Karpas-422 (cell line): Measurements from ENCODE around the gene SNRNP70. TPM values are rescaled to one million over a fixed set of nuclear protein-coding genes. Genes with fewer than 3 reads are reported as not detected.

Source experiments
- DNase-seq: peaks from one replicate; pipeline ENCODE4 v3.0.0-alpha.2; 2015
- H2AFZ ChIP-seq: fragments of 200-600 bp; sonication (generic); 2 replicates; pipeline ENCODE4 v1.6.1; 2014; ENCODE audit warnings: antibody characterized with exemption, low read length, mixed read lengths
- H3K27ac ChIP-seq: fragments of 200-600 bp; sonication (generic); 2 replicates; pipeline ENCODE4 v1.5.1; 2014; ENCODE audit warnings: mild to moderate bottlenecking, low read length, moderate library complexity
- H3K27me3 ChIP-seq: fragments of 200-600 bp; sonication (generic); 2 replicates; pipeline ENCODE4 v1.6.1; 2014; ENCODE audit warnings: low read length, mixed read lengths
- H3K36me3 ChIP-seq: fragments of 200-600 bp; sonication (generic); 2 replicates; pipeline ENCODE4 v1.6.1; 2014; ENCODE audit warnings: low read length, mixed read lengths; ENCODE audit not compliant: insufficient read depth
- H3K4me1 ChIP-seq: fragments of 200-600 bp; sonication (generic); 2 replicates; pipeline ENCODE4 v1.6.1; 2014; ENCODE audit warnings: mild to moderate bottlenecking, low read length, mixed read lengths
- H3K4me2 ChIP-seq: fragments of 200-600 bp; sonication (generic); 2 replicates; pipeline ENCODE4 v1.6.1; 2014; ENCODE audit warnings: low read length, low read depth, mild to moderate bottlenecking; ENCODE audit not compliant: poor library complexity, severe bottlenecking
- H3K4me3 ChIP-seq: fragments of 200-600 bp; sonication (generic); 2 replicates; pipeline ENCODE4 v1.5.1; 2014; ENCODE audit warnings: mild to moderate bottlenecking, antibody characterized with exemption, low read length, mixed read lengths
- H3K79me2 ChIP-seq: fragments of 200-600 bp; sonication (generic); 2 replicates; pipeline ENCODE4 v1.6.1; 2014; ENCODE audit warnings: mild to moderate bottlenecking, low read length, mixed read lengths
- H3K9ac ChIP-seq: fragments of 200-600 bp; sonication (generic); 2 replicates; pipeline ENCODE4 v1.6.0; 2014; ENCODE audit warnings: low read length
- H3K9me2 ChIP-seq: fragments of 200-600 bp; sonication (generic), shearing (Covaris generic); replicated peaks from 2 replicates; pipeline ENCODE4 v1.6.0; 2014; ENCODE audit warnings: mild to moderate bottlenecking, low read length, moderate library complexity; ENCODE audit not compliant: insufficient read depth
- H3K9me3 ChIP-seq: fragments of 300-700, 200-600 bp; sonication (generic); 2 replicates; pipeline ENCODE4 v1.6.1; 2014; ENCODE audit warnings: low read length, mixed read lengths
- H4K20me1 ChIP-seq: fragments of 200-600 bp; sonication (generic); 2 replicates; pipeline ENCODE4 v1.6.1; 2014; ENCODE audit warnings: mild to moderate bottlenecking, antibody characterized with exemption, low read length, low read depth; ENCODE audit not compliant: insufficient read depth
- total RNA-seq: library from RNA; depleted of rRNA; stranded (reverse); fragments of >200 nt; shearing (Covaris generic); gene quantifications from 2 replicates; pipeline ENCODE4 v1.2.3, GENCODE V29; 2014; ENCODE audit warnings: low replicate concordance

SNRNP70 gene
- total RNA-seq, 1 experiment from 2014 or later: 420 TPM

DNA sequence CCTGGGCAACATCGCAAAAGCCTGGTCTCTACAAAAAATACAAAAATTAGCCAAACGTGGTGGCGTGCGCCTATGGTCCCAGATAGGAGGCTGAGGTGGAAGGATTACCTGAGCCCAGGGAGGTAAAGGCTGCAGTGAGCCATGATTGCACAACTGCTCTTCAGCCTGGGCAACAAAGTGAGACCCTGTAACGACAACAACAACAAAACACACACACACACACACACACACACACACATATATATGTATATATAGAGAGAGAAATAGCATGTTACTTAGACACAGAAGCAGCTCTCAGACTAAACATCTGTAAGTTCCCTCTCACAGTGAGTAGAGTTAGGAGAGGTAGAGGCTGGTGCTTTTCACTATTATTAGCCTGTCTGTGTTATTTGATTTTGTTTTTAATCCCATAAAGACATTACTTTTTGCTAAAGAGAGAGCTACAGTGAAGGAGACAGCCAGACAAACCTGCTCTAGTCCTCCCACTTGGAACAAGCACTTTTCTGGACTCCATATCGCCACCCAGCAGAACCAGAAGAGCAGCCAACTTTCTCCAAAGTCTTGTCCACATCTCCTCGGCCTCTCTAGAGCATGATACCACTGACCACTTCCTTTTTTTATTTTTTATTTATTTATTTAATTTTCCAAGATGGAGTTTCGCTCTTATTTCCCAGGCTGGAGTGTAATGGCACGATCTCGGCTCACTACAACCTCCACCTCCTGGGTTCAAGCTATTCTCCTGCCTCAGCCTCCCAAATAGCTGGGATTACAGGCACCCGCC is 26.2 kb downstream of the SNRNP70 start:
- no peaks in the 10 kb centered on the region for H3K9me3 ChIP-seq
- no peaks in the 10 kb centered on the region for H3K27me3 ChIP-seq
- no peak overlapping the region for H3K9ac ChIP-seq
- H3K36me3 ChIP-seq: peaks cover 27% of the 10 kb centered on the region
- no peak overlapping the region for H3K4me2 ChIP-seq
- peaks cover 34% of the 10 kb centered on the region for H4K20me1 ChIP-seq
- H3K4me3 ChIP-seq: no peak overlapping the region
- H3K9me2 ChIP-seq: no peaks in the 10 kb centered on the region
- H3K79me2 ChIP-seq: no peaks in the 10 kb centered on the region
- no peak overlapping the region for H2AFZ ChIP-seq
- no peak overlapping the region for H3K27ac ChIP-seq
- H3K4me1 ChIP-seq: peaks cover 19% of the 10 kb centered on the region
- DNase-seq: no peak

DNA sequence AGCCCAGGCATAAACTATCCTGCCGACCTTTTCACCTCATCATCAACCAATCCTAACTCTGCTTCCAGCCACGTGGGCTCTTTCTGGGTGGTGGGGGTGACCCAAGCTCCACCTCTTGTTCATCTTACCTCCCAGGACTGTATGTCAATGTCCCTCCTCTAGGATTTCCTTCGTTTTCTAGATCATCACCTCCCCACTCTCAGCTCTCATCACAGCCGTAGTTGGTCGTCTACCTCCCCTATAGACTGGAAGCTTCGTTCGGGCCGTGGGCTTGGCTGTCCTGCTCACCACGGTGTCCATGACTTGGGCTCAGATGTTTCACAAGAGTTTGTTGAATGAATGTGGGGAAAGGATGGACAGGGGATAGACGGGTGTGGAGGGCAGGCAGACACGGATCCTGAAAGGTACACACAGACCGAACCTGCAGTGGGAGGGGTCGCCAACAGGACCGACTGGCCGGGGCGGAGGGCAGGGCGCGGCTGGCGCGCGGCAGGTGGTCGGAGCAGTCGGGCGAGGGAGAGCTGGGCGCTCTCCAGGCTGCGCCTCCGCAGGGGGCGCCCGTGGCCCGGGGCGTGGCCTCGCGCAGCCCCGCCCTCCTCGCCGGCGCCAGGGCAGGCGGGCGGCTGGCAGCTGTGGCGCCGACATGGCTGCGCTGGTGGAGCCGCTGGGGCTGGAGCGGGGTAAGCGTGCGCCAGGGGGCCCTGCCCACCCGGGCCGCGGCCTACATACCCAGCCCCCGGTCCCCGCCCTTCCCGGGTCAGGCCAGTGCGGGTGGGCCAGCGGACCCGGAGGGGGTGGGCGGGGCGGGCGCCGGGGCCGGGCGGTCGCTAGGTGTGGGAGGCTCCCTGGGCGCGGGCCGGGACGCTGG is 28.7 kb downstream of the SNRNP70 start, which contains the start of gene LIN7B:
Gene LIN7B (plus strand): TSS at position 609 of the 868 bp plus-strand sequence. CDS start 35 bp downstream, at position 644.
- H2AFZ ChIP-seq: peak within 1 kb of the TSS; percentile 92
- peak within 1 kb of the TSS; percentile 85 for H3K4me3 ChIP-seq
- no peak within 1 kb of the TSS for H3K27ac ChIP-seq

DNA sequence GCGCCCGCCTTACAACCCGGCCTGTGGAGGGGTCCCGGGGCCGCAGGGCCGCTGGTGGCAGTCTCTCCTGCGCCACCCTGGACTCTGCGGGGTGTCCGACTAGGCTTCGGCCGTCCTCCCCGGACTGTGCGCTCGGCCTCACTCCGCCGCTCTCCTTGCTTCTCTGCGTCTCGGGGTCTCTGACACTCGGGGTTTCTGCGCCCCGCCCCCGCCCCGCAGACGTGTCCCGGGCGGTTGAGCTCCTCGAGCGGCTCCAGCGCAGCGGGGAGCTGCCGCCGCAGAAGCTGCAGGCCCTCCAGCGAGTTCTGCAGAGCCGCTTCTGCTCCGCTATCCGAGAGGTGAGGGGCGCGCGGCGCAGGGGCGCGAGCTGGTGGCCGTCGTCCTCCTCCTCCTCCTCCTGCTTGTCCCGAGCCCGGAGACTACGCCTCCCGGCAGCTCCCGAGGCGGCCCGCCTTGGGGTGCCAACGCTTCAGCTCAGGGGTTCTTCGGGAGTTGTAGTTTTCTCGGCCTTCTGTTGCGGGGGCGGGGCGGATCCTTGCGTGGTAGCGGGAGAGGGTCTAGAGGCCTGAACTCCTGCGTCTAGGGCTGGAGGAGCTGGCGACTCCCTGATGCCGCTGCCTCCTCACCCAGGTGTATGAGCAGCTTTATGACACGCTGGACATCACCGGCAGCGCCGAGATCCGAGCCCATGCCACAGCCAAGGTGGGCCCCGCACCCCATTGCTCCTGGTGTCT is 29.5 kb downstream of the SNRNP70 start:
- Histone ChIP-seq H3K27ac (no peak overlapping the region), H3K27me3 (no peaks in the 10 kb centered on the region; the same call in 1 of the 2 replicates), H3K36me3 (no peaks in the 10 kb centered on the region), H3K9me3 (no peaks in the 10 kb centered on the region), H4K20me1 (peaks cover 1% of the 10 kb centered on the region; the same call in 1 of the 2 replicates), H3K4me1 (peaks cover 41% of the 10 kb centered on the region), H3K9ac (peak overlapping the region; percentile 77), H3K9me2 (no peaks in the 10 kb centered on the region), H3K4me3 (peak overlapping the region; percentile 85), H2AFZ (peak overlapping the region; percentile 82; the same call in 1 of the 2 replicates), H3K4me2 (peak overlapping the region; percentile 73), H3K79me2 (no peaks in the 10 kb centered on the region)
- DNase-seq: peak; percentile 64

More for the DNA sequence above, 28.7 kb downstream of the SNRNP70 start, which contains the start of gene LIN7B:
- H4K20me1 ChIP-seq: peaks cover 9% of the 10 kb centered on the region; the same call in 1 of the 2 replicates
- H3K9me3 ChIP-seq: no peaks in the 10 kb centered on the region
- H3K4me1 ChIP-seq: peaks cover 35% of the 10 kb centered on the region
- no peaks in the 10 kb centered on the region for H3K9me2 ChIP-seq
- H3K4me2 ChIP-seq: peak within 1 kb of the TSS; percentile 73
- peak; percentile 94 for DNase-seq
- H3K9ac ChIP-seq: peak within 1 kb of the TSS; percentile 77
- no peaks in the 10 kb centered on the region for H3K27me3 ChIP-seq
- H3K79me2 ChIP-seq: no peaks in the 10 kb centered on the region
- H3K36me3 ChIP-seq: peaks cover 7% of the 10 kb centered on the region; the same call in 1 of the 2 replicates

DNA sequence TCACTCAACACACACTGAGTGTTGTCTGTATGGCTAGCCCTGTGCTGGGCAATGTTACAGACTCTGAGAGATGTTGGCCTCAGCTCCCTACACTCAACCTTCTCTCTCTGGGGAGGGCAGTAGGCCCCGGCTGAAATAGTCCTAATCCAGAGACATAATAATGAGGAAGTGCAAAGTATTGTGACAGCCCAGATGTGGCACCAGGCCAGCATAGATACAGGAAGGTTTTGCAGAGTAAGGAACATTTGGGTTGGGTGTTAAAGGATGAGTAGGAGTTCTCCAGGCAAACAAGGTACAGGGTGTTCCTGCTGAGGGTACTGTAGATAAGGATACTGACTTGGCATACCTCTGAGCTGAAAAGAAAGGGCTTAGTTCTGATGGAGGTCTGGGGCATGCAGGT is 31.3 kb downstream of the SNRNP70 start:
- peak; percentile 71 for DNase-seq

DNA sequence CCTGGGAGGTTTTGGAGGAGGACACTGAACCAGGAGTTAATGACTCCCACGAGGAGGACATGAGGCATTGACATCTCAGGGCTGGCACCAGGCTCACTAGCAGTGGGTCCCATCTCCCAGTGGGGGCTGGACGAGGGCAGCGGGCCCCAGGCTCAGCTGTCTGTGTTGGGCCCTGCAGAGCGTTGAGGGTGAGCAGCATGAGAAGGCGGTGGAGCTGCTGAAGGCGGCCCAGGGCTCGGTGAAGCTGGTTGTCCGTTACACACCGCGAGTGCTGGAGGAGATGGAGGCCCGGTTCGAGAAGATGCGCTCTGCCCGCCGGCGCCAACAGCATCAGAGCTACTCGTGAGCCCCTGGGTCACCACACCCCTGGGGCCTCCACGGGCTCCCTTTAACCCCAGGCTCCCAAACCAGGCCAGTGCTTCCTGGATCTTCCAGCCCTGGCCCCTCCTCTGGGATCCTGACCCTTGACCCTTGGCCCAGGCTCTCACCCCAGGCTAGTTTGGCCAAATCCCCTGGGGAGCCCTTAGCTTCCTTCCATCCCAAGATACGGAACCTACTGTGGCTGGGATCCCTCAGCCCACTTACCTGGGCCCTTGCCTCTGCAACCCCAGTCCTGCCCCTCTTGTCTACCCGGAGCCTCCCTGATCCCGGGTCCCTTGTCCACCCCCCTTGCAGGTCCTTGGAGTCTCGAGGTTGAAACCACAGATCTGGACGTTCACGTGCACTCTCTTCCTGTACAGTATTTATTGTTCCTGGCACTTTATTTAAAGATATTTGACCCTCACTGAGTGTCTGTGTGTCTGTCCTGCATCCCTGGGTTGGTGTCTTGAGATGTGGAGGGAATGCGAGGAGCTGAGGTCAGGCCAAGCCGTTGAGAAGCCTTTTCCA is 32.7 kb downstream of the SNRNP70 start:
- peak overlapping the region; percentile 80 for H3K9ac ChIP-seq
- H3K27ac ChIP-seq: 0 out of 2 replicates have a peak overlapping the region, but pooled peaks have one; percentile 5
- no peaks in the 10 kb centered on the region for H3K36me3 ChIP-seq
- peak overlapping the region; percentile 83 for H3K4me2 ChIP-seq
- no peaks in the 10 kb centered on the region; the same call in 1 of the 2 replicates for H3K27me3 ChIP-seq
- no peaks in the 10 kb centered on the region for H3K79me2 ChIP-seq
- peak overlapping the region; percentile 69 for H3K4me3 ChIP-seq
- no peak for DNase-seq
- peaks cover 46% of the 10 kb centered on the region for H3K4me1 ChIP-seq
- no peaks in the 10 kb centered on the region for H3K9me2 ChIP-seq
- no peaks in the 10 kb centered on the region for H3K9me3 ChIP-seq
- no peaks in the 10 kb centered on the region for H4K20me1 ChIP-seq
- H2AFZ ChIP-seq: no peak overlapping the region; the same call in 1 of the 2 replicates

More for the DNA sequence above, 31.3 kb downstream of the SNRNP70 start:
- Histone ChIP-seq H3K36me3 (no peaks in the 10 kb centered on the region), H3K27me3 (no peaks in the 10 kb centered on the region; the same call in 1 of the 2 replicates), H3K79me2 (no peaks in the 10 kb centered on the region), H3K9me2 (no peaks in the 10 kb centered on the region), H3K4me2 (no peak overlapping the region), H3K9me3 (no peaks in the 10 kb centered on the region), H2AFZ (no peak overlapping the region), H3K9ac (no peak overlapping the region), H3K27ac (no peak overlapping the region), H3K4me3 (no peak overlapping the region), H3K4me1 (peaks cover 46% of the 10 kb centered on the region), H4K20me1 (no peaks in the 10 kb centered on the region)

DNA sequence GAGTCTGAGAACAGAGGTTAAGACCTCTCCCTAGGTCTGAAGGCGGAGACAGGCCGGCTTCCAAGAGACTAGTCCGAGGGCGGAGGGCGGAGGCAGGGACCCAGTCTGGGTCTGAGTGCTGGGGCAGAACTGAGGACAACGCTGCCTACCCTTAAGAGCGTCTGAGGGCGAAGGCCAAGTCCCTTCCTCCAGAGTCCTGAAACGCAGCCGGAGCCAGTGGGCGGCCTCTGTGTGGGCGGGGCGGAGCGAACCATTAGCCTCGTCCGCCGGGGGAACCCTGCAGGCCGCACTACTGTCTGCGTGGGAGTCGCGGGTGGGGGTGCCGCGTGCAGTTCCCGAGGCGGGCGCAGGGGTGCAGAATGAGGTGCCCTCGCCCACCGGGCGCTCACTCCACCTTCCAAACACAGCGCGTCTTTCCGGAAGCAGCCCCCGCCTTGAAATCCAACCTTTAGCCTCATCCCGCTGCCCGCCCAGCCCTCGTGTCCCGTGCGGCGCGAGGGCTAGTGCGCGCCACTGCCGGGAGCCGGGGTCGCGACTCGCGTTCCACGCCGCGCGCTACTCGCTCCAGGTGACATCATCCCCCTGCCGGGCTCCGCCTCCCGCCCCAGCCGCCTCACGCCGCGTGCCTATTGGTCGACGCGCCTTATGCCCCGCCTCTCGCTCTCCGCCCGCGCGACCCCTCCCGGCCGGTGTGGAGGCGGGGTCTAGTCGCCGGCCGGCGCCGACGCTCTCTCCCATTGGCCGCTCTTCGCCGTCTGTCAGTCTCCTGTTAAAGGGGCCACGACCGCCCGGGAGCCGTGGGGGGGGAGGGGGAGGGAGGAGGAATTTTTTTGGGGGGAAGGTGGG is 33.5 kb downstream of the SNRNP70 start, which contains the start of gene C19orf73:
Gene C19orf73 (minus strand): TSS at position 579 of the 846 bp plus-strand sequence. CDS start 121 bp downstream, at position 458.
- peak within 1 kb of the TSS; percentile 97; the same call in 1 of the 2 replicates for H2AFZ ChIP-seq
- peak within 1 kb of the TSS; percentile 5; the same call in 1 of the 2 replicates for H3K27ac ChIP-seq

More for the DNA sequence above, 33.5 kb downstream of the SNRNP70 start, which contains the start of gene C19orf73:
- Histone ChIP-seq H3K36me3 (no peaks in the 10 kb centered on the region), H3K27me3 (no peaks in the 10 kb centered on the region; the same call in 1 of the 2 replicates), H3K9ac (peak within 1 kb of the TSS; percentile 80), H3K4me2 (peak within 1 kb of the TSS; percentile 83), H3K4me3 (peak within 1 kb of the TSS; percentile 69), H4K20me1 (no peaks in the 10 kb centered on the region), H3K9me2 (no peaks in the 10 kb centered on the region), H3K4me1 (peaks cover 43% of the 10 kb centered on the region), H3K9me3 (no peaks in the 10 kb centered on the region), H3K79me2 (no peaks in the 10 kb centered on the region)
- peak; percentile 99 for DNase-seq
